SU-DHL-6 (cell line): ENCODE data around the gene CCNQ.

ENCODE experiments used
- EZH2phosphoT487 ChIP-seq: fragments of 200-600 bp; sonication (generic), shearing (Covaris generic); conservative IDR thresholded peaks from 2 replicates; pipeline ENCODE4 v1.6.1; 2018; ENCODE audit warnings: mild to moderate bottlenecking, antibody characterized with exemption, low read length, moderate library complexity, mixed read lengths
- TF ChIP-seq, protein P1 (sequence below): fragments of 200-600 bp; sonication (generic); IDR thresholded peaks from one replicate; pipeline ENCODE4 v1.5.1; 2017; ENCODE audit warnings: antibody characterized with exemption, mild to moderate bottlenecking, low read length, moderate library complexity; ENCODE audit not compliant: insufficient read depth, poor library complexity, severe bottlenecking

DNA sequence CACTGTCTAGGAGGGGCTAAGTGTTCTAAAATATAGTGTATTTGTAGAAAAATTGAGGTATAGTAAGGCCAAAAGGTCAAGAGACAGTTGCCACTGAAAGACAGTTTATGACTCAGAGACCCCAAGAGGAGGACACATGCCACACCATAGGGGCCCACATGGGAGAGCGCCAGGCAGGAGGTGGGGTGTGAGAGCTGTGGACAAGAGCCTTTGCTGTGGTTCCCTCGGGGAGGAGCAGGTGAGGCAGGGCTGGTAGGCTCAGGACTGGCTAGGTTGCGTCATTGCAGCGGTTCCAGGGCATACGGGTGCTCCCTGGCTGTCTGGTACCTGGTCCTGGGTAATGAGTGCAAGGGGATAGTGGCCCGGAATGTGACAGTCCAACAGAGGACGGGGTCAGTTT, 37.6 kb downstream of the CCNQ start:
- TF ChIP-seq, protein P1, sequence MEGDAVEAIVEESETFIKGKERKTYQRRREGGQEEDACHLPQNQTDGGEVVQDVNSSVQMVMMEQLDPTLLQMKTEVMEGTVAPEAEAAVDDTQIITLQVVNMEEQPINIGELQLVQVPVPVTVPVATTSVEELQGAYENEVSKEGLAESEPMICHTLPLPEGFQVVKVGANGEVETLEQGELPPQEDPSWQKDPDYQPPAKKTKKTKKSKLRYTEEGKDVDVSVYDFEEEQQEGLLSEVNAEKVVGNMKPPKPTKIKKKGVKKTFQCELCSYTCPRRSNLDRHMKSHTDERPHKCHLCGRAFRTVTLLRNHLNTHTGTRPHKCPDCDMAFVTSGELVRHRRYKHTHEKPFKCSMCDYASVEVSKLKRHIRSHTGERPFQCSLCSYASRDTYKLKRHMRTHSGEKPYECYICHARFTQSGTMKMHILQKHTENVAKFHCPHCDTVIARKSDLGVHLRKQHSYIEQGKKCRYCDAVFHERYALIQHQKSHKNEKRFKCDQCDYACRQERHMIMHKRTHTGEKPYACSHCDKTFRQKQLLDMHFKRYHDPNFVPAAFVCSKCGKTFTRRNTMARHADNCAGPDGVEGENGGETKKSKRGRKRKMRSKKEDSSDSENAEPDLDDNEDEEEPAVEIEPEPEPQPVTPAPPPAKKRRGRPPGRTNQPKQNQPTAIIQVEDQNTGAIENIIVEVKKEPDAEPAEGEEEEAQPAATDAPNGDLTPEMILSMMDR = no peak
- no peak for TF ChIP-seq EZH2phosphoT487
